KOPT-K1 (cell line): ENCODE data around the gene RHBDD1.

ENCODE experiments used
- H3K27ac ChIP-seq: fragments of 200-600 bp; sonication (generic); 2 replicates; pipeline ENCODE4 v1.5.1; 2016; ENCODE audit warnings: antibody characterized with exemption, mild to moderate bottlenecking, low read depth, low read length; ENCODE audit not compliant: poor library complexity, severe bottlenecking
- H3K36me3 ChIP-seq: fragments of 200-600 bp; sonication (generic); 2 replicates; pipeline ENCODE4 v1.5.1; 2017; ENCODE audit warnings: antibody characterized with exemption, mild to moderate bottlenecking, low read length, moderate library complexity; ENCODE audit not compliant: insufficient read depth
- H3K9me3 ChIP-seq: fragments of 200-600 bp; sonication (generic); 2 replicates; pipeline ENCODE4 v1.5.1; 2017; ENCODE audit warnings: antibody characterized with exemption, low read length, mild to moderate bottlenecking; ENCODE audit not compliant: insufficient read depth, poor library complexity, severe bottlenecking

RHBDD1 gene

DNA sequence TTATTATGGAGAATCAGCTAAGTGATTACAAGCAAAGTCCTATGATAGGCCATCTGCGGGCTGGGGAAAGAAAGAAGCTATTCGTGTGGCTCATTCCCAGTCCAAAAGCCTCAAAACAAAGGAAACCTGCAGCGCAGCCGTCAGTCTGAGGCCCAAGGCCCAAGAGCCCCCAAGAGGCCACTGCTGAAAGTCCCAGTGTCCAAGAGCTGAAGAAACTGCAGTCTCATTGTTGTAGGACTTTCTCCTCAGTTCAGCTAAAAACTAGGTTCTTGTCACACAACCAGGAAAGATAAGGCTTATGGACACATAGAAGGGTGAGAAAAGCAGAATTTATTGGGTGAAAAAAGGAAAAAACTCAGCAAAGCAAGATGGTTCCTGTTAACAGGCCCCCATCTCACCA is 143.2 kb downstream of the RHBDD1 start:
- no peaks in the 10 kb centered on the region for H3K36me3 ChIP-seq
- H3K9me3 ChIP-seq = no peaks in the 10 kb centered on the region
- H3K27ac ChIP-seq = peak overlapping the region; percentile 95

DNA sequence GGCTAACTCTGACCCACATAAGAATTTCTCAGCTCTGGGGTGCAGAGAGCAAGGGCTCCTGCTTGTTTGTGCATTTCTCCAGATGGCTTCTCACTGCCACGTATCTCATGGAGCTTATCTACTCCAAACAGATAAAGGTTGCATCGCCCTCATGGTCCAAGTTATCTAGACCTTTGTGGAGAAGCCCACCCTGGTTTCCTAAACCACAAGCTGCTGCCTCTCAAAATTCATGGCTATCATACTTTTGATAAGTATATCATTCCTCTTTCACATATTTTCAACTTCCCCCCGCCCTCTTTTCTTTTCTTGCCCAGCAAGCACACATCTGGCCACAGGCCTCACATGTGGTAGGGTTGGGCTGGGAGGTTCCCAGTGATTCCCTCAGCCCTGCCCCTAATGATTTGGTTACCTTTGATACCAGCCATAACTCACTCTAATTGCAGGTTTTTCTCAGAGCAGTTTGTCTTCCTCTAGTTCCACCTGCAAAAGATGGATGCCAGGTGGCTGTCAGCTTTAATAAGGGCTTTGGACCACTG is 146.0 kb downstream of the RHBDD1 start:
- Histone ChIP-seq H3K36me3 (no peaks in the 10 kb centered on the region), H3K27ac (peak overlapping the region; percentile 94), H3K9me3 (no peaks in the 10 kb centered on the region)

DNA sequence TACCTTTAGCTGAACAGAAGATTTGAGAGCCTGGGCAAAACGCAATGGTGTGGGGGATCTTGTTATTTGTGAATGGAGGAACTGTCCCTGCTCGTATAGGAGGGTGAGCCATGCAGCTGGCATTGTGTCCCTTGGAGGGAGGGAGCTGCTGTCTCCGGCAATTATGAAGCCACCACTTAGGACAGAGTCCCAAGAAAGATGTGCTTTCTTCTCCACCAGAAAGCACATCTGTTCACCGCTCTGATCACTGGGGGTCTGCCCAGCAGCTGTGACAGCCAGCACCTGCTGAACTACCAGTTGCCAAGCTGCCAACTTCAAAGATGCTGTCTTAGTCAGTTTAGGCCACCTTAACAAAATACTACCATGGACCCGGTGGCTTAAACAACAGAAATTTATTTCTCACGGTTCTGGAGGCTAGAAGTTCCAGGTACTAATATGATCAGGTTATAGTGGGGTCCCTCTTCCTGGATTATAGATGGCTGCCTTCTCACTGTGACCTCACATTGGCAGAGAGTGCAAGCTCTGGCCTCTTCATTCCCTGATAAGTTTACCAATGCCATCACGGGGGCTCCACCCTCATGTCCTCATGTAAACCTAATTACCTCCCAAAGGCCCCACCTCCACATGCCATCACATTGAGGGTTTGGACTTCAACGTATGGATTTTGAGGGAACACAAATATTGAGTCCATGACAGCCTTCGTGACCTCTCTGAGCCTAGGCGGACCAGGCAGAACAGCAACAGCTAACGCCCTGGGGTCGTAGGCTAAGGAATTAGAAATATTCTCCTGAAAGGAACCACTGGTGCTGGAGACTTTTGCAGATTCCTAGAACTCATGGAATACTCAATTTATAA is 148.3 kb downstream of the RHBDD1 start:
- peak overlapping the region; percentile 94 for H3K27ac ChIP-seq
- H3K9me3 ChIP-seq = no peaks in the 10 kb centered on the region
- H3K36me3 ChIP-seq = no peaks in the 10 kb centered on the region

DNA sequence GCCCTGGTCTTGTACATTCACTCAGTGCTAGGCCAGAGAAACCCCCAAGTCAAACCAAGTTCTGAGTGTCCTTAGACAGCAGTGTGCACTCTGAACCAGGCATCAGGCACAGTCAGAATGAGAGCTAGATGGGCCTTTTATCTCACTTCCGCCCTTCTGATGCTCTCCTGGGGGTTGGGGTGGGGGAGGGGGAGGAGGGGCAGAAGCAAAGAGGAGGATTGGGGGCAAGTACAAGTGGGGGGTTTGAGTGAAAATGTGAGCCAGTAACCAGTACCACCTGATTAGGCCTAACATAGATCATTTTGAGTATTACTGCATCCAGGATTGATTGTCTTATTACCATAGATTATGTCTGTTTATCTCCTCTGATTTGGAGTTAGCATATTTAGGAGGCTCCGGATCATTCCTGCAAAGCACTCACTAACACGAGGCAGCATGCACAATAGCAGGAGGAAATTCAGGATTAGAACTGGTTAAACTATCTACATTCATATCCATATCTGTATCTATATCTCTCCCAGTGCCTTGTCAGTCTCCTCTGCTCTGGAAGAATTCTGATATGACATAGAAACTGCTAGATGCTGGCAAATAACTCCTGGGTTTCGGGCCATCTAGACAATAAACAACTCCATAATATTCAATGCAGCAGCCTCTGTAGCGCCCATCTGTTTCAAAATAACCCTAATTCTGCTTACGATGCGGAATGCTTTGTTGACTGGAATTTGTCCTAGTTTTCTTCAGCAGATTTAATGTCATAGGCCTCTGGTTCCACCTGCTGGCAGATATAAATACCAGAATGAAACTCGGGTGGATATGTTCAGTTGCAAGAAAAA is 149.1 kb downstream of the RHBDD1 start:
- no peaks in the 10 kb centered on the region for H3K36me3 ChIP-seq
- H3K9me3 ChIP-seq = no peaks in the 10 kb centered on the region
- H3K27ac ChIP-seq = peak overlapping the region; percentile 94

DNA sequence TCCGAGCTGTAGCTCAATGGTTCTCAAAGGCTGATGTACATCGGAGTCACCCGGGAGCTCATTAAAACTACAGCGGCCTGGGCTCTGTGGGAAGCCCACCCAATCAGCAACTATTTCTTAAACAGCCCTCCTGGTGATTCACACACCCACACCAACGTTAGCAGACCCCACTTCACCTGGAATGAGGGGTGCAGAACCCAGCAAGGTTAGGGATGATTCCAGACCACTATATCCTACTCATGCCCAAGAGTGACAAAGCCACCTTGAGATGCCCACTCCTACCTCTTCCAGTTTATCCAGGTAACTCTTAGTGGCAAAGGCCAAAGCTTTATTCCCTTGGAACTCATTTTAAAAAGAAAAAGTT is 149.7 kb downstream of the RHBDD1 start:
- Histone ChIP-seq H3K9me3 (no peaks in the 10 kb centered on the region), H3K27ac (no peak overlapping the region), H3K36me3 (no peaks in the 10 kb centered on the region)

DNA sequence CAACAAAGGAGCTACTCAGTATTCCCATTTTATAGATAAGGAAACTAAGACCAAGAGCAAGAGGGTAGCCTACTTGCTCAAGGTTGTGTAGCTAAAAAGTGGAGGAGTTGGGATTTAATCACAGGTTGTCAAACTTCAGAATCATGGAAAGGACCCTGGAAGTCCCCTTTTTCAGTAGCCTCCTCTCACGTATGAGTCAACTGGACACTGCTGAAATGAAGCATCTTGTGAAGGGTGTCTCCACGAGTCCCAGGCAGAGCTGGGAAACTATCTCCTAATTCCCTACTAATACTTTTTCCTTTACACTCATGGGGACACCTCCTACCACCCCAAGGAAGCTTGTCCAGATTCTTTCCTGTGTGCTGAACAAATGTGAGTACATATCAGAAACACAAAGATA is 155.8 kb downstream of the RHBDD1 start:
- Histone ChIP-seq H3K9me3 (no peaks in the 10 kb centered on the region), H3K36me3 (0 out of 2 replicates have a peak, but pooled peaks cover 12% of the 10 kb centered on the region), H3K27ac (no peak overlapping the region)

DNA sequence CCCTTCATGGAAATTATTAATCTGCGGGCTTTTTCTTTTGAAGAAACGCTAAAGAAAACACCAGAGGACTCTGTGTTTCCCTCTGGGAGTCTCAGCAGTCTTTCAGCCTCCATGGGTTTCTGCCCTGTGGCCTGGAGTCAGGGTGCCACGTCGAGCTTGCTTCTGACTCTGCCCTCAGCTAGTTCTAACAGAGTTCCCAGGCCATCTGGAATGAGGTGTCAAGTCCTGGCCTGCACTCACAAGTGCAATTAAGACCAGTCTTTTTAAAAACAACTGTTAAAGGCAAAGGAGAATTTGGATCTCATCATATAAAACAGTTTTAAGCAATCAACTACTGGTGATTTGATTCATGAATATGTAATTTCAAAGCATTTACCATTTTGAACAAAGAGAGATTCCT is 157.3 kb downstream of the RHBDD1 start:
- Histone ChIP-seq H3K27ac (no peak overlapping the region), H3K9me3 (no peaks in the 10 kb centered on the region), H3K36me3 (0 out of 2 replicates have a peak, but pooled peaks cover 12% of the 10 kb centered on the region)

DNA sequence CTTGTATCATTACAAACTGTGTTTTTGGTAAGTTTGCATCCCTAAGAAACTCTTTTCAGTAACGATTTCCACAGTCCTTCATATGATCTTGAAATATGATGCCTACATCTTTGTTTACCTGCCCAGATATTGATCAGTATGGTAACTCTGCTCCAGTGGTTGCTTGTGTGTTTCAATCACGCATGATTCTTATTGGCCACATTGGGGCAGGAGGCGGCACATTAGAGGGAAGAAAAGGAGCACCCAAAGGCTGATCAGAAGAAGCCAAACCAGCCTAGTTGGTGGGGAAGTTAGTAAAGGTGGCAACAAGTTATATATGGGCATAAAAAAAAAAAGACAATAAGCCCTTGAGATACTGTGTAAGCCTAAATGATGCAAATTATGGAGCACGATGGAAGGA is 158.9 kb downstream of the RHBDD1 start:
- H3K27ac ChIP-seq = no peak overlapping the region
- H3K36me3 ChIP-seq = 0 out of 2 replicates have a peak, but pooled peaks cover 12% of the 10 kb centered on the region

DNA sequence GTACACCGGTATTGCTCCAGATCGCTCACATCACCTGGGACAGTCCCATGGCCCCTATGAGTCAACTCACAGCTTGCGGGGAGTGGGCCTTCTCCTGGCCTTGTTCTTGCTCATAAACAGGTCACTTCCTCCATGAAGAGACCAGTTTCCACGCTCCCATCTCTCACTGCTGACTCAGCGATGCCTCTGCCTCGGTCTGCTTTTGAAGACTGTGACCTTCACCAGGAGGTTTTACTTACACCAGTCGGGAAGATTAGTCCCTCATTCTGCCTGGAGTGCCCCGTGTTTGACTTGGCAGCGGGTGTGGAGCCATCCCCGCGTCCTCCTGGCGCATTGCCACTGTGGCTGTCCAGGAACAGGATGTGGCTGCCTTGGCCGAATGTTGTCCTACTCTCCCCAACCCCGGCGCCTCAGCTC is 159.8 kb downstream of the RHBDD1 start:
- H3K36me3 ChIP-seq = 0 out of 2 replicates have a peak, but pooled peaks cover 12% of the 10 kb centered on the region
- H3K27ac ChIP-seq = no peak overlapping the region
- H3K9me3 ChIP-seq = peaks cover 5% of the 10 kb centered on the region

More for the DNA sequence above, 158.9 kb downstream of the RHBDD1 start:
- no peaks in the 10 kb centered on the region for H3K9me3 ChIP-seq

DNA sequence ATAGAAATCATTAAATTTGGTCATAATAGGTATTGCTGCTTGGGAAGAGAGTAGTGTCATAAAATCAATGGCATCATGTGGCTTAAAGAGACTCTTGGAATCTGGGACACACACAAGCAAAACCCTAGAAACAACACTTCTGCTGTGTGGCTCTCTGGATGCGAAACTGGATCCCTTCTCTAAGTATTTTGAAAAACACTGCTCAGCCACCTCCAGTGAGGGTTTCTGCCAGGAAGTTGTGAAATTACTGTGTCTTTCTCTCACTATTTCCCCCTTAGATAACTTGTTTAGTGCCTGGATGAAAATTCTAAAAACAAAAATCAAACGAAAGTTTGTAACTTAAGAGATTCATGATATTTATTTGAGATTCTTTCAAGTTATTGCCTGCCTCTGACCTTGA is 163.8 kb downstream of the RHBDD1 start:
- no peak overlapping the region for H3K27ac ChIP-seq
- H3K9me3 ChIP-seq = peaks cover 6% of the 10 kb centered on the region
- 0 out of 2 replicates have a peak, but pooled peaks cover 12% of the 10 kb centered on the region for H3K36me3 ChIP-seq

DNA sequence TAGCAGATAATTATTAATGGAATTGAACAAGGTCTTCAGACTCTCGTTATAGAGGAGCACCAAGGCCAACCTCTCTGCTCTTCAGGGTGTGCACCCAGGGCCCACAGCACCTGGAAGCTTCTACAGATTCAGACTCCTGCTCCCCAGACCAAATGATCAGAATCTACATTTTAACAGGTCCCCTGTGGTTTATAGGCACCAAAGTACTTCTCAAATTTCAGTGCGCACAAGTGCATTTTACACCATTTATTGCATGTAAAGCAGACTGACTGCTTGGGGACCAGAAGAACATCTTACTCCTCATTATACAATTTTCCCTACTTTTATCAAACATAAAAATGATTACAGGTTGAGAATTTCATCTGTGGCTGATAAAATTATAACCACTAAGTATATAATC is 164.3 kb downstream of the RHBDD1 start:
- peaks cover 6% of the 10 kb centered on the region for H3K9me3 ChIP-seq
- H3K36me3 ChIP-seq = 0 out of 2 replicates have a peak, but pooled peaks cover 12% of the 10 kb centered on the region
- no peak overlapping the region for H3K27ac ChIP-seq

DNA sequence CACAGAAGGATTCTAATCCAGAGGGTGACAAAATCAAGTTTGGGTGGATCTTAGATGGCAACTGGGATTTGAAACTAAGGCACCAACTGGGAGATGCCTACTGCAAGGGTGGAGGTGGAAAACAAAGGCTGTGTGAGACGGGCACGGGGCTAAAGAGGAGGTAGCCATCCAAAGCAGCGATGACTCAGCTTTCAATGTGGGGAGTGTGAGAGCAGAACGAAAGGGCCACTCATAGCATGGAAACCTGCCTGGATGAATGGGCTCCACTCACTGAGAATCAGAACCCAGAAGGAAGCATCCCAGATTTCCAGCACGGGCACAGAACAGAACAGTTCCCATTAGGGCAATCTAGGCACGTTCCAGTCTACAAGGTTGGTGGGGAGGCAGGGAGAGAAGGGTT is 168.6 kb downstream of the RHBDD1 start:
- Histone ChIP-seq H3K36me3 (no peaks in the 10 kb centered on the region), H3K27ac (no peak overlapping the region), H3K9me3 (peaks cover 6% of the 10 kb centered on the region)

DNA sequence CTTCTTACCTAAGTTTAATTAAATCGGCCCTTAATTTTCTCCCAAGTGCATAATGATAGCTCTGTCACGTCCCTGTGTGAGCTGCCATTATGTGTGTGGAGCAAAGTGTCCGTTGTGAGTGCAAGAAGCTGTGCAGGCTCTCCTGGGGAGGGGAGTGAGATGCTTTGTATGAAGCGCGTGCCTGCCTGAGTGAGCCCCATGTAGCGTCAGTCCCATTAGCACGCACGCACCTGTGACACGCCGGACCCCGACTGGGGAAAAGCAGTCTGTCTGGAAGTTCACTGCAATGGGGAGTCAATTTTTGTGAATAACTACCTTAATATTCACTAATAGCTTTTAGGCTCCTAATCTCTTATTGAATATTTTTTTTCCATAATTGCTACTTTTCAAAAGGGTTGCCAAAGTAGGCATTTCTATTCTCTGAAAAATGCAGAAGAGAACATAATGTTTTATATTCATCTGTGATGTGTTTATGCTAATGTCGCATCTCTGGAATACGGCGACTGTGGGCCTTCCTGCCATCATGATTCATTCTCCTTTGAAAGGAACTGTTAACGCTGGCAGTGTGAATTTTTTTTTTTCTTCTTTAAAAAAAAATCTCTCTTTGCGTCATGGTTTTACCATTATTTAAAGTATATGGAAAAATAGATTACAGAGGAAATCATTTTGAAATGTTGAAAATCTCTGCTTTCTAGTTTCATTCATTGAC is 170.5 kb downstream of the RHBDD1 start:
- H3K27ac ChIP-seq = no peak overlapping the region
- H3K36me3 ChIP-seq = no peaks in the 10 kb centered on the region
- H3K9me3 ChIP-seq = no peaks in the 10 kb centered on the region

DNA sequence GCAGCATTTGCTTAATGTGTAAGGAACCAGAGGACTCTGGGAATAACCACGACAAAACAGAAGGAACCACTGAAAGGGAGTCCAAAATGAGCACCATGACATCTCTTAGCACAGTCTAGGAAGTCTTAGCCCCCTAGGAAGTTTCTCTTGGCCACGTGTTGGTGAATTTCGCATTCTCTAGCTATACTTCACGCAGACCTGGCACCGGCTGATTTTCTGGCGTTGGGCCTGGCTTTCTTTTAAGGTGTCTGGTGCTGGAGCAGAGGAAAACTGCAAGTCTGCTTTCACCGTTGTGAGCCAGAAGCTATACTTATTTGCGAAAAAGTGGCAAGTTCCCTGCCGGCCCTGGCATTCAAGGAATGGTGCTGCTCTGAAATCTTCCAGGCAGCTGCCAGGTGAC is 171.3 kb downstream of the RHBDD1 start:
- H3K27ac ChIP-seq = no peak overlapping the region

DNA sequence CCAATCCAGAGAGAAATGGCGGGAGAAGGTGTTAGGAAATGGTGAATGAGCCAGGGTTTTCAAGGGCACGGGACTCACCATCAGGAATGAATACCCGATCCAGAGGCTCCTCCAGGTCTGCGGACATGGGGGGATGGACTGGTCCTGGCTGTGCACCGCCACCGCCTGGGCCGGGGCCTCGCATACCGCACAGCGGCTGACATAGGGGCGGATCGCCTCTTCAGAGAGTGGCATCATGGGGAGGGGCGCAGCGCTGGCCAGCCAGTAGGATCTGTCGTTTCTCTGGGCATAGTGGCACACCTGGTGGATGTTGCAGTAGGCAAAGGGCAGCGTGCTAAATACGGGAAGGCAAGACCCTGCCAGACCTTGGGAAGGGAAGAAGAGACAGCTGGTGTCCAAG is 172.1 kb downstream of the RHBDD1 start:
- Histone ChIP-seq H3K36me3 (no peaks in the 10 kb centered on the region), H3K9me3 (no peaks in the 10 kb centered on the region), H3K27ac (no peak overlapping the region)

More for the DNA sequence above, 171.3 kb downstream of the RHBDD1 start:
- Histone ChIP-seq H3K9me3 (no peaks in the 10 kb centered on the region), H3K36me3 (no peaks in the 10 kb centered on the region)
